Astrocyte (in vitro differentiated cells and primary cell): Measurements from ENCODE around the gene PHF1. TPM values are rescaled to one million over a fixed set of nuclear protein-coding genes. Genes with fewer than 3 reads are reported as not detected.
A peak's percentile ranks its signal among the peaks of the same experiment; 100 is the strongest.

ENCODE experiments used
- DNase-seq: peaks from one replicate; pipeline ENCODE4 v3.0.0-alpha.2; 2010; ENCODE audit warnings: low read depth
- FAIRE-seq: peaks from 2 replicates; lab custom pipeline; 2011; peaks lifted over from hg19 to GRCh38; lab: Jason Lieb, UNC
- H2AFZ ChIP-seq: 2 replicates; pipeline ENCODE4 v1.6.0; 2012; ENCODE audit warnings: low read depth, low read length, inconsistent platforms
- H3K27ac ChIP-seq: 2 replicates; pipeline ENCODE4 v1.5.1; 2011; ENCODE audit warnings: low read depth, low read length, inconsistent platforms
- H3K27me3 ChIP-seq: 2 replicates; pipeline ENCODE4 v1.6.0; 2011; ENCODE audit warnings: low read length, inconsistent platforms; ENCODE audit not compliant: insufficient read depth
- H3K36me3 ChIP-seq: 2 replicates; pipeline ENCODE4 v1.5.1; 2011; ENCODE audit warnings: low read length, inconsistent platforms; ENCODE audit not compliant: insufficient read depth
- H3K4me1 ChIP-seq: 2 replicates; pipeline ENCODE4 v1.5.1; 2011; ENCODE audit warnings: low read length, inconsistent platforms; ENCODE audit not compliant: insufficient read depth
- H3K4me2 ChIP-seq: 2 replicates; pipeline ENCODE4 v1.6.0; 2012; ENCODE audit warnings: low read length, inconsistent platforms
- H3K4me3 ChIP-seq: 2 replicates; pipeline ENCODE4 v1.5.1; 2011; ENCODE audit warnings: low read depth, mild to moderate bottlenecking, low read length, inconsistent platforms; ENCODE audit not compliant: insufficient read depth
- H3K79me2 ChIP-seq: 2 replicates; pipeline ENCODE4 v1.6.0; 2012; ENCODE audit warnings: mild to moderate bottlenecking, low read length, inconsistent platforms; ENCODE audit not compliant: insufficient read depth
- H3K9ac ChIP-seq: 2 replicates; pipeline ENCODE4 v1.6.0; 2012; ENCODE audit warnings: mild to moderate bottlenecking, low read length, inconsistent platforms
- H3K9me3 ChIP-seq: 2 replicates; pipeline ENCODE4 v1.5.1; 2012; ENCODE audit warnings: low read depth, mild to moderate bottlenecking, low read length, inconsistent platforms; ENCODE audit not compliant: insufficient read depth
- H4K20me1 ChIP-seq: 2 replicates; pipeline ENCODE4 v1.6.0; 2012; ENCODE audit warnings: low read length, inconsistent platforms; ENCODE audit not compliant: insufficient read depth
- H3K27ac Mint-ChIP-seq: one replicate; pipeline ENCODE4 v1.8.0; 2021; ENCODE audit warnings: mild to moderate bottlenecking, mixed read lengths; ENCODE audit not compliant: unreplicated experiment
- H3K27me3 Mint-ChIP-seq: one replicate; pipeline ENCODE4 v1.8.0; 2021; ENCODE audit warnings: low read depth, mixed read lengths; ENCODE audit not compliant: unreplicated experiment
- H3K36me3 Mint-ChIP-seq: one replicate; pipeline ENCODE4 v1.8.0; 2021; ENCODE audit warnings: low read depth, mixed read lengths; ENCODE audit not compliant: unreplicated experiment
- H3K4me1 Mint-ChIP-seq: one replicate; pipeline ENCODE4 v1.8.0; 2021; ENCODE audit warnings: low read depth, mixed read lengths; ENCODE audit not compliant: unreplicated experiment
- H3K4me3 Mint-ChIP-seq: one replicate; pipeline ENCODE4 v1.8.0; 2021; ENCODE audit warnings: mild to moderate bottlenecking, moderate library complexity, mixed read lengths; ENCODE audit not compliant: unreplicated experiment
- H3K9me3 Mint-ChIP-seq: one replicate; pipeline ENCODE4 v1.8.0; 2021; ENCODE audit warnings: mild to moderate bottlenecking, mixed read lengths; ENCODE audit not compliant: unreplicated experiment
- EZH2 ChIP-seq: IDR thresholded peaks from 2 replicates; pipeline ENCODE4 v1.6.1; 2012; ENCODE audit warnings: mild to moderate bottlenecking, low read length, inconsistent platforms; ENCODE audit not compliant: insufficient read depth
- total RNA-seq: library from RNA; stranded (reverse); gene quantifications from 2 replicates; pipeline ENCODE4 v1.2.1, GENCODE V29; 2021
- TF ChIP-seq, protein P1 (sequence below): IDR thresholded peaks from 2 replicates; pipeline ENCODE4 v1.5.1; 2011; ENCODE audit warnings: low read depth, mild to moderate bottlenecking, inconsistent platforms, low read length, moderate library complexity; ENCODE audit not compliant: insufficient read depth

The PHF1 gene
- total RNA-seq, 1 donor from 2014 or later, result 34.3 TPM

DNA sequence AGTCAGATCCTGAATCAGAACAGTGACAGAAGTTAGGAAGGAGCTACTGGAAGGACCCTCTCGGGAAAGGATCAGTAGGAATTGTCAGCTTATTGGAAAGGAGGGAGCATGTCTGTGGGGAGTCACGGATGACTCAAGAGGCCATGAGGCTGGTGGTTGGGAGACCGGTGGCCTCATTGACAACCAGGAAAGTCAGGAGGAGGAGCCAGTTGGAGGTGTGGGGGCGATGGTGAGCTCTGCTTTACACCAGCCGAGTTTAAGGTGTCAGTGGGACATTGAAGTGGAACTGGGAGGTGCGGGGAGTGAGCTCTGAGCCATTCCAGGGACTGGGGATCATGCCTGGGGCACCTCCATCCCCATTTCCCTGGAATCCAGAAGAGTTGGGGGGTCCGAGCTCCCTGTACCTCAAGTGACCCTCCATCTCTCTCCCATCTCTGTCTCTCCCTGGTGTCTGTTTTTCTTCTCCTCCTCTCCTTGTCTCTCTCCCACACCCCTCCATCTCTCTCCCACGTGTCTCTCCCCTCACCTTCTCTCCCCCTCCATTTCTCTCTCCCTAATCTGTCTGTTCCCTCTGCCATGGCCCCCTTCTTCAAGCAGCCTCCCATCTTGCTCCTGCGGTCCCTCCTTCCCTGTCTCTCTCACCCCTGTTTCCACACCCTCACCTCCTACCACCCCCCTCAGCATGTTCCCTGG, 29.3 kb downstream of the PHF1 start:
- no peak for TF ChIP-seq EZH2
- DNase-seq (no peak), FAIRE-seq (no peak)
- peaks cover 24% of the 10 kb centered on the region for H3K36me3 ChIP-seq
- H3K4me1 ChIP-seq, result peaks cover 3% of the 10 kb centered on the region
- no peaks in the 10 kb centered on the region for H3K27me3 ChIP-seq
- no peak overlapping the region for H3K4me2 ChIP-seq
- no peak overlapping the region for H3K4me3 ChIP-seq
- no peaks in the 10 kb centered on the region for H3K9me3 ChIP-seq
- Mint-ChIP-seq H3K27me3 (no peaks in the 10 kb centered on the region), H3K9me3 (no peaks in the 10 kb centered on the region), H3K27ac (no peak overlapping the region), H3K36me3 (peaks cover 42% of the 10 kb centered on the region), H3K4me3 (peak overlapping the region; percentile 69), H3K4me1 (peaks cover 6% of the 10 kb centered on the region)
- H3K79me2 ChIP-seq, result no peaks in the 10 kb centered on the region
- H4K20me1 ChIP-seq, result peaks cover 13% of the 10 kb centered on the region
- no peak overlapping the region for H3K27ac ChIP-seq
- H2AFZ ChIP-seq, result no peak overlapping the region
- H3K9ac ChIP-seq, result no peak overlapping the region

DNA sequence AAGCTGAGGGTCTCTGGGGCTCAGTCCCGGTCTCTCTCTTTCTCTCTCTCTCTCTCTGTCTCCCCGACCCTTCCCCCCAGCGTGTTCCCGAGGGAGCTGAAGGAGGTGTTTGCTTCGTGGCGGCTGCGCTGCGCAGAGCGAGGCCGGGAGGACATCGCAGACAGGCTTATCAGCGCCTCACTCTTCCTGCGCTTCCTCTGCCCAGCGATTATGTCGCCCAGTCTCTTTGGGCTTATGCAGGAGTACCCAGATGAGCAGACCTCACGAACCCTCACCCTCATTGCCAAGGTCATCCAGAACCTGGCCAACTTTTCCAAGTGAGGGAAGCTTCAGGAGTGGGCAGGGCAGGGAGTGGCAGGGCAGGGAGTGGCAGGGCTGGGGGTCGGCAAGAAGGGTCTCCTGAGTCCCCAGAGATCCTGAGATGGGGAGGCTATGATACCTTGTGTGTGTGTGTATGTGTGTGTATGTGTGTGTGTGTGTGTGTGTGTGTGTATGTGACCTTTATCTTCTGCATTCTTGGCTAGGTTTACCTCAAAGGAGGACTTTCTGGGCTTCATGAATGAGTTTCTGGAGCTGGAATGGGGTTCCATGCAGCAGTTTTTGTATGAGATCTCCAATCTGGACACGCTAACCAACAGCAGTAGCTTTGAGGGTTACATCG, 30.0 kb downstream of the PHF1 start:
- H3K4me3 ChIP-seq, result no peak overlapping the region
- H3K79me2 ChIP-seq, result no peaks in the 10 kb centered on the region
- no peak overlapping the region for H2AFZ ChIP-seq
- no peak overlapping the region for H3K4me2 ChIP-seq
- TF ChIP-seq EZH2, result no peak
- TF ChIP-seq, protein P1, sequence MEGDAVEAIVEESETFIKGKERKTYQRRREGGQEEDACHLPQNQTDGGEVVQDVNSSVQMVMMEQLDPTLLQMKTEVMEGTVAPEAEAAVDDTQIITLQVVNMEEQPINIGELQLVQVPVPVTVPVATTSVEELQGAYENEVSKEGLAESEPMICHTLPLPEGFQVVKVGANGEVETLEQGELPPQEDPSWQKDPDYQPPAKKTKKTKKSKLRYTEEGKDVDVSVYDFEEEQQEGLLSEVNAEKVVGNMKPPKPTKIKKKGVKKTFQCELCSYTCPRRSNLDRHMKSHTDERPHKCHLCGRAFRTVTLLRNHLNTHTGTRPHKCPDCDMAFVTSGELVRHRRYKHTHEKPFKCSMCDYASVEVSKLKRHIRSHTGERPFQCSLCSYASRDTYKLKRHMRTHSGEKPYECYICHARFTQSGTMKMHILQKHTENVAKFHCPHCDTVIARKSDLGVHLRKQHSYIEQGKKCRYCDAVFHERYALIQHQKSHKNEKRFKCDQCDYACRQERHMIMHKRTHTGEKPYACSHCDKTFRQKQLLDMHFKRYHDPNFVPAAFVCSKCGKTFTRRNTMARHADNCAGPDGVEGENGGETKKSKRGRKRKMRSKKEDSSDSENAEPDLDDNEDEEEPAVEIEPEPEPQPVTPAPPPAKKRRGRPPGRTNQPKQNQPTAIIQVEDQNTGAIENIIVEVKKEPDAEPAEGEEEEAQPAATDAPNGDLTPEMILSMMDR, result no peak
- no peak overlapping the region for H3K27ac ChIP-seq
- Mint-ChIP-seq H3K9me3 (no peaks in the 10 kb centered on the region), H3K4me1 (peaks cover 4% of the 10 kb centered on the region), H3K4me3 (no peak overlapping the region), H3K36me3 (peaks cover 38% of the 10 kb centered on the region), H3K27ac (no peak overlapping the region), H3K27me3 (no peaks in the 10 kb centered on the region)
- no peak for DNase-seq
- H3K27me3 ChIP-seq, result no peaks in the 10 kb centered on the region
- FAIRE-seq, result no peak
- peaks cover 23% of the 10 kb centered on the region for H3K36me3 ChIP-seq
- peaks cover 11% of the 10 kb centered on the region for H4K20me1 ChIP-seq
- H3K9ac ChIP-seq, result no peak overlapping the region
- no peaks in the 10 kb centered on the region for H3K9me3 ChIP-seq
- H3K4me1 ChIP-seq, result peaks cover 3% of the 10 kb centered on the region

- Histone ChIP-seq H3K4me1 (peaks cover 3% of the 10 kb centered on the region), H3K36me3 (peaks cover 18% of the 10 kb centered on the region), H3K9ac (no peak overlapping the region), H3K27ac (no peak overlapping the region), H3K4me3 (no peak overlapping the region), H4K20me1 (peaks cover 11% of the 10 kb centered on the region), H3K79me2 (no peaks in the 10 kb centered on the region), H3K9me3 (no peaks in the 10 kb centered on the region), H3K4me2 (no peak overlapping the region), H3K27me3 (no peaks in the 10 kb centered on the region), H2AFZ (no peak overlapping the region)
- TF ChIP-seq, protein P1, result no peak
- no peak for TF ChIP-seq EZH2
- Mint-ChIP-seq H3K27me3 (no peaks in the 10 kb centered on the region), H3K9me3 (no peaks in the 10 kb centered on the region), H3K4me1 (peaks cover 4% of the 10 kb centered on the region), H3K27ac (no peak overlapping the region), H3K4me3 (no peak overlapping the region), H3K36me3 (peaks cover 42% of the 10 kb centered on the region)
- FAIRE-seq, result no peak
- no peak for DNase-seq
Observed at GRCh38 chr6:33441457-33441856, 30.6 kb downstream of the PHF1 start.
